HG02642 (cell line): Measurements from ENCODE around the gene STRADB.
"Not testable (repeated sequence)": the region's sequence is repeated elsewhere in the genome, so short reads cannot be mapped to it uniquely, and the experiment has no call there.

Experiments used
- ATAC-seq: cut with Tn5 transposase; IDR thresholded peaks from one replicate; pipeline ENCODE4 v1.9.1; 2021; ENCODE audit warnings: mild to moderate bottlenecking; ENCODE audit not compliant: unreplicated experiment, poor library complexity

STRADB gene

DNA sequence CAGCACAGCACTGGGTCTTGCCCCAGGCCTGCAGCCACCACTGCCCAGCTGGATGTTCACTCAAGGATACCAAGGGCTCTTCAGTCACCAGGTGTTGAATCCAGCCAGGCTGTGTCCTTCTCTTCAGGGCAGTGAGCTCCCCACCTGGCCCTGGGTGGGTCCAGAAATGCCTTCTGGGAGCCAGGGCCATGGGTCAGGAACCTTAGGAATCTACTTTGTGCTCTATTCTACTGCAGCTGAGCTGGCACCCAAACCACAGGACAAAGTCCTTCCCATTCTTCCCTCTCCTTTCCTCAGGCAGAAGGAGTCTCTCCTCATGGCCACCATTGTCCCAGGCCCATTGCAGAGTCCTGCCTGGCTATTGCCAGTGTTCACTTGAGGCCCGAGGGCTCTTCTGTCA, 13.0 kb downstream of the STRADB start:
- no peak for ATAC-seq

DNA sequence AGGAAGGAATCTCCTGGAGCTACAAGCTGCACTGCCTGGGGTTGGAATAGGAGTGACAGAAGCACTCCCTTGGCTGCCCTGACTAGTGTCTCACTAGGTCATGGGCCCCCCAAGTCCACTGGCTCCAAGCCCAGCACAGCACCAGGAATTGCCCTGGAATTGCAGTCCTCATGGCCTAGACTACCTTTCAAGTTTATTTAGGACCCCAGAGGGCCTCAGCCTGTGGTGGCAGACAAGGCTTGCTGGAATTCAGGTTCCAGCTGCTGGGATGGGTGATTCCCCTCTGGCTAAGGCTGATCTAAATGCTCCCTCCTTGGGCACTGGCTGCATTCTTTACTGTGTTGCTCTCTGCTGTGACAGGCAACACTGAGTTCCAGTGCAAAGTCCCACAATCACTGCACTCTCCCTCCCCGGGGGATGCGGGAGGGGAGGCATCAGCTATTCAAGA, 14.0 kb downstream of the STRADB start:
- no peak for ATAC-seq

DNA sequence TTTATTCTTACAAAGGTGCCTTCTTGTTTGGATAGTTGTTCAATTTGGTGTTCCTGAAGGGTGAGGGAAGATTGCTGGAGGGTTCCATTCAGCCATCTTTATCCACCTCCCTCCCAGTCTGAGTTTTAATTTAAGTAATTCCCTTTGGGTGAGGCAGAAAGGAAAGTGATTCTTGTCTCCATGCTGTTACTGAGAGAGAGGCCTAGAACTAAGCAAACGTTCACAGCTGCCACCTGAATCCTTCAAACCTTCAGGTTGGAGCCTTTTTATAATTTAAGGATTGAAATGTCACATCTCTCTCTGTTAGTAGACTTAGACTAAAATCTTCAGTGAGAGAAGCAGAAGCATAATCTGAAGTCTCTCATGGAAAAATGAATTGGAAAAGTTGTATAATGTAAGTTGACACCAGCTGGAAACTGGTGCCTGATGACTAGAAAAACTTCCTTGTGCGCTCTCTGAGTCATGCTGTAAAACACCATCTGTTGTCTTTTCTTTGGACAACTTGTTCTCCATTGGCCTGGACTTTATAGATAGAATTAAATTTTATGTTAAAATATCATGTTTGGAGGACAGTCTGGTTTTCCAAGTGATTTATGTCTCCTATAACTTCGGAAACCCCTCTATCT, 14.6 kb downstream of the STRADB start:
- no peak for ATAC-seq

DNA sequence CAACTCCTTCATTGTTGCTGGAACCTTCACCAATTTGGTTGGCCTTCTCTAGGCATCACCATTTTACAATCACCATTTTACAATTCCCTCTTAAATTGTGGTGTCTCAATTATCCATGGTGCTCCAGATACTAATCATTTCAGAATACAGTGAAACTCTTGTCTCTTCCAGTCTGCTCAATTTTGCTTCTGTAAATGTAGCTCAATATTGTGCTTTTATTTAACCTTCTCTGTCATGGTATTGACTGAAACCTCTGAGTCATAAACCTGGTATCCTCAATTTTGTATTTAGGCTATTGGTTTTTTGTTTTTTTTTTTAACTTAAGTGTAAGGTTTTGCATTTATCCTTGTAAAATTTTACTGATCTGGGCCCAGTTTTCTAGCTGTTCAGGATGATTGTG, 16.1 kb downstream of the STRADB start:
- no peak for ATAC-seq

DNA sequence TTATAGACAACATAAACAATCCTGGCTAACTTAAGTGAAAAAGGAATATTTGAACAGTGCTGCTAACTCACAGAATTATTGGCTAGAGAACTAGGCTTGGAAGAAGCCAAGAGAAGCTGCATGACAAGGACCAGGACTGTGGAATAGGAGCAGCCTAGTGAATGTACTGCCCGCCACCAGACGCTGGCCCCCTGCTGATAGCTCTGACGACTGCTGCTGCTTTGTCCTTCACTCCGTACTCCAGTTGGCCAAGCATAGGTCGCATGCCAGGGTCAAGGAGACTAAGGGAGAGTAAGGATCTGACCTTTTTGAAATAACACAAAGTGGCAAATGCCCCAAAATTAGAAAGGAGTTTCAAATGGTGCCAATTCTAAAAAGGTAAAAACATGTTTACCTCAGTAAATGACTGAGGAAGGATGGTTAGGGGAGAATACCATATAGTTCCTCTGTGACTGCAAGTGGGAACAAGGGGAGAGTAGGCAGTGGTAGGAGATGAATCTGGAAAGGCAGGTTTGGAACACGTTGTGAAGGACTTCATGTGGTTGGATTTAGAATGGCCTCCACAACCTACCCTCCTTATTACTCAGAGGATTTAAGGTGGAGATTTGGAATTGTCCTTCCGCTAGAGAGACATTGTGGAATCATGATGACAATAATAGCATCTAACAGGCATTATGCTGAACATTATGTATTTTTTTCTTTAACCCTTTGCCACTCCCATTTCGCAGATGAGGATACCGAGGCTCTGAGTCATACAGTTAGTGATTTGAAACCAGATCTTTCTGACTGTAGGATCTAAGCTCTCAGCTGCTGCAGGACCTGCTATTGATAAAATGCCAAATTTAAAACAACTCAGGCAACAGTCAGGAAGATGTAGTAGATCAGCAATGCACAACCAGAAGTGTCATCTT, 19.5 kb downstream of the STRADB start:
- ATAC-seq, result no peak

DNA sequence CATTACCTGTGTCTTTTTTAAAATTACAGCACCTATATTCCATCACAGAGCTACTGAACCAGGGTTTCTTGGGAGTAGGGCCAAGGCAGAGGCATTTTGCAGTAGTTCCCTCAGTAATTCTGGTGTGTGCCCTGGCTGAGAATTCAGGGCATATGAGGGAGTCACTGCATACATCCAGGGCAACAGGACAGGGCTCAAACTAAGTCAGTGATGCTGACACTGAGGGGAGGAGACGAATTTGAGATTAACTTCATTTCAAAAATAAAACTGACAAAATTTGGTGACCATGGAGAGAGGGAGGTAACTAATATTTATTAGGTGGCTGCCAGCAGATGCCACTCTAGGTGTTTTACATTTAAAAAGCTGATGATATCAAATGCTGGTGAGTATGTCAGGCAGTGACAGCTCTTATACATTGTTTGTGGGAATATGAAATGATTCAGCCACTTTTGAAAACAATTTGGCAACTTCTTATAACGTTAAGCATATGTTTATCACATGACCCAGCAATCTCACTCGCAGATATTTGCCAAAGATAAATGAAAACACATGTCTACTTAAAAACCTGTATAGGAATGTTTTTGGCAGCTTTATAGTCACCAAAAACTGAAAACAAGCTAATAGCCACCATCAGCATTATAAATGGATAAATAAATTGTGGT, 20.3 kb downstream of the STRADB start:
- ATAC-seq, result no peak

DNA sequence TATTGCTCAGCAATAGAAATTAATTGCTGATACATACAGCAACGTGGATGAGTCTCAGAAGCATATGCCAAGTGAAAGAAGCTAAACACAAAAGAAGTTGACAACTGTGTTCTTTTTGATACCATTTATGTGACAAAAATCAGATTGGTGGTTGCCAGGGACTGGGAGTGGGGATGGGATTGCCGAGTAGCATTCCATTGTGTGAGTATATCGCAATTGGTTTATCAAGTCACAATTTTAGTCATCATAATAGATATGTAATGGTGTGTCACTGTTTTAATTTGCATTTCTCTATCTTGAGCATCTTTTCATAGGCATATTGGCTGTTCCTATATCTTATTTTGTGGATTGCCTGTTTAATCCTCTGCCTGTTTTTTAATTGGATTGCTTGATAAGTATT, 20.9 kb downstream of the STRADB start:
- no peak for ATAC-seq

DNA sequence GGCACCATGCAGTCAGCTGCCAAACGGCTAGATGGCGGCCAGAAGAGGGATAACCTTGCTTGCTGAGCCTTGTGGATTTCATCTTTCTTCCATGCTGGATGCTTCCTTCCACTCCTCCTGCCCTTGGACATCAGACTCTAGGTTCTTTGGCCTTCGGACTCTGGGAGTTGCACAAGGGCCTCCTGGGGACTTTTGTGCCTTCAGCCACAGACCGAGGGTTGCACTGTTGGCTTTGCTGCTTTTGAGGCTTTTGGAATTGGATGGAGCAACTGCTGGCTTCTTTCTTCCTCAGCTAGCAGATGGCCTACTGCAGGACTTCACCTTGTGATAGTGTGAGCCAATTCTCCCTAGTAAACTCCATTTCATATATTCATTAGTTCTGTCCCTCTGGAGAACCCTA, 31.0 kb downstream of the STRADB start:
- no peak for ATAC-seq

DNA sequence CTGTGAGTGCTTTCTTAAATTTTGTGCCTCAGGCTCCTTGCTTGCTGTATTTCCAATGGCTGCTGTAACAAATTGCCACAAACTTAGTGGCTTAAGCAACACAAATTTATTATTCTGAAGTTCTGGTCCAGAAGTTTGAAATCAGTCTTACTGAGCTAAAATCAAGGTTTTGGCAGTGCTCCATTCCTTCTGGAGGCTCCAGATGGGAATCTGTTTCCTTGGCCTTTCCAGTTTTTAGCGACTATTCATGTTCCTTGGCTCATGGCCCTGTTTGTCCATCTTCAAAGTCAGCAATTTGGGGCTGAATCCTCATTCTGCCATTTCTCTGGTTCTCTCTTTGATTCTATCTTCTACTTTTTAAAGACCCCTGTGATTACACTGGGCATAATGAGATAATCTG, 31.8 kb downstream of the STRADB start:
- ATAC-seq, result no peak

DNA sequence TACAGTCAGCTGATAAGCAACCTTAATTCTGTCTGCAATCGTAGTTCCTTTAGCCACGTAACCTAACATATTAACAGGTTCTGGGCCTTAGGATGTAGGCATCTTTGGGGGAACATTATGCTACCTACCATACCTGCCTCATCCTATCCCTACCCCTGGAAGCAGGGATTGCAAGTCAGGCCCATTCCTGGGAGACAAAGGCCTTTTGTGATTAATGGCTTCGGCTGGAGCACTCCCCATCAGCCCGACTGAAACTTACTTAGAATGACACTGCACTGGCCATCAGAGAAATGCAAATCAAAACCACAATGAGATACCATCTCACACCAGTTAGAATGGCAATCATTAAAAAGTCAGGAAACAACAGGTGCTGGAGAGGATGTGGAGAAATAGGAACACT, 32.2 kb downstream of the STRADB start:
- not testable (repeated sequence) for ATAC-seq

DNA sequence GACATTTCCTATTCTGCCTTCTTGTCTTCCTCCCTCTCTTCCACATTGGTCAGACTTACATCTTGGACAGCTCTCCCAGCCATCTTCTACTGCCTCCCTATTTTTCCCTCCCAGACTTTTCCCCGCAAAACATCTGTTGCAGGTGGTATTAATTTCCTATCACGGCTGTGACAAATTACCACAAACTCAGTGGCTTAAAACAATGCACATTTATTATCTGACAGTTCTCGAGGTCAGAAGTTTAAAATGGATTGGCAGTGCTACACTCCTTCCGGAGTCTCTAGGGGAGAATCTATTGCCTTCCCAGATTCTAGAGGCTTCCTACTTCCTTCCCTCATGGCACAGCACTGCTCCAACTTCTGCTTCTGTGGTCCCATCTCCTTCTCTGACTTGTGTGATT, 33.3 kb downstream of the STRADB start:
- no peak for ATAC-seq

DNA sequence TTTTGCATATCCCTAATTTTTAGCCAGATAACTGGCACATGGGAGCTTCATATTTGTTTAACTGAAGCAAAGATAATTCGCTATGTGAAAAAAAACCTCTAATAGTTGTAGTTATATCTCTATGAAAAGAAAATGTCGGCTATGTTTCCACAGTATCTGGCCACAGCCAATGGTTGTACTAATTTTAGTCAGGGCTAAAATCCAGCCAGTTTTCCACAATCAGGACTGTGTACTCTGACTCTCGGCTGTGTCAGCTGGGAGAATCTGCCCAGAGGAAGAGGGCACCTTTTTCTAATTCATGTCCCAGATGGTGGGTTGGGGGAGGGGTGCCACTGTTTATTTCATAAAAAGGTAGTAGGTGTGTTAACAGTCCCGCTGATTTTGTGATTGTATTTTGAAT, 38.8 kb downstream of the STRADB start:
- ATAC-seq, result no peak

DNA sequence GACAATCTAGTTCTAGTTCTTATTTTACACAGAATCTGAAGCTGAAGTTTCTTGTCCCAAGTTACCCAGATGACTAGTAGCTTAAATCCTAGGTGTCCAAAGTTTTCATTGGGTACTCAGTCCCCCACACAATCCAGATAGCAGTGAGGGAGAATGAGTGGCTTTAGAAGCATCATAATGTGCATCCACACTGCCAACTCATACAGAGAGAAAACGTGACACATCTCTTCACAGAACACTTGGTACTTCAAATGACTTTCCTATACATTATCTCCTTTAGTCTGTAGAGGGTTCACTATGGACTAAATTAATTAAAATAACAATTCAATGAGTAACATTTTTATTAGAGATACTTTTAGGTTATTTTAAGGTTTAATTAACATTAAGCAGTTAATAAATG, 45.2 kb downstream of the STRADB start:
- ATAC-seq, result no peak

DNA sequence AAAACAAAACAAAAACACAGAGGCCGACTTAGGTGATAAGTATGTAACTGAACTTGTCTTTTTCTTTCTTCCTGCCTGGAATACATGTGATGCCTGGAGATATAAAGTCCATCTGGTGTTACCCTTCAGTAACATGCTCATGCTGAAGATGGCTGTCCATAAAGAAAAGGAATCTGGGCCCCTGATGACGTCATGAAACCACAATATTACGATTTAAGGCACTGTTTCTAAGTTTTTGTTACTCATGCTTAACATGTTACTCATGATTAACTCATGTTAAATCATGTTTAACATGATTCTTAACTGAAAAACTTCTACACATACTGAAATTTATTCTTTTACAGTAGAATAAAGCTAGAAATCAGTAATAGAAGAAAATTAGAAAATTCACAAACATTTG, 49.0 kb downstream of the STRADB start:
- no peak for ATAC-seq

DNA sequence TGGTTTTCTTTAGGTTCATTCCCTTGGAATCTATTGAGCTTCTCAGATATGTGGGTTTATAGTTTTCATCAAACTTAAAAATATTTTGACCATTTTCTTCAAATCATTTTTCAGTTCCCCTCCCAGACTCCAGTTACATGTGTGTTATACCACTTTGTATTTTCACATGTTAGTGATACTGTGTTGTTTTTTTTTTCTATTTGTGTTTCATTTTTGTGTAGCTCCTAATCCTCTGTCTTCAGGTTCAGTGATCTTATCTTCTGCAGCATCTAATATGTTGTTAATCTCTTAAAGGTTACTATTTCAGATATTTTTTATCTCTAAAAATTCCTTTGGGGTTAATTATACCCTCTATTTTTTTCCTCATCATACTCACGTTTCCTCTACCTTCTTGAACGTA, 51.2 kb downstream of the STRADB start:
- no peak for ATAC-seq

DNA sequence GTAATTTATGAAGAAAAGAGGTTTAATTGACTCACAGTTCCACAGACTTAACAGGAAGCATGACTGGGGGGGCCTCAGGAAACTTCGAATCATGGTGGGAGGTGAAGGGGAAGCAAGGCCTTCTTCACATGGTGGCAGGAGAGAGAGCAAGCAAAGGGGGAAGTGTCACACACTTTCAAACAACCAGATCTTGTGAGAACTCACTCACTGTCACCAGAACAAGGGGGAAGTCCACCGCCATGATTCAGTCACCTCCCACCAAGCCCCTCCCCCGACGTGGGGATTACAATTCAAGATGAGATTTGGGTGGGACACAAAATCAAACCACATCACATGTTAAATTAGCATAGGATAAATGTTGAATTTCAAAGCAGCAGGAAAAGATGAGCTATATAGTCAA, 56.2 kb downstream of the STRADB start:
- no peak for ATAC-seq

DNA sequence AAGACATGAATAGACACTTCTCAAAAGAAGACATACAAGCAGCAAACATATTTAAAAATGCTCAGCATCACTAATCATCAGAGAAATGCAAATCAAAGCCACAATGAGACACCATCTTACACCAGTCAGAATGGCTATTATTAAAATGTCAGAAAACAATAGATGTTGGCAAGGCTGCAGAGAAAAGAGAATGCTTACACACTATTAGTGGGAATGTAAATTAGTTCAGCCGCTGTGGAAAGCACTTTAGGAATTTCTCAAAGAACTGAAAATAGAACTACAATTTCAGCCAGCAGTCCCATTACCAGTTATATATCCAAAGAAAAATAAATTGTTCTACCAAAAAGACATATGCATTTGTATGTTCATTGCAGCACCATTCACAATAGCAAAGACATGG, 61.7 kb downstream of the STRADB start:
- ATAC-seq, result no peak

DNA sequence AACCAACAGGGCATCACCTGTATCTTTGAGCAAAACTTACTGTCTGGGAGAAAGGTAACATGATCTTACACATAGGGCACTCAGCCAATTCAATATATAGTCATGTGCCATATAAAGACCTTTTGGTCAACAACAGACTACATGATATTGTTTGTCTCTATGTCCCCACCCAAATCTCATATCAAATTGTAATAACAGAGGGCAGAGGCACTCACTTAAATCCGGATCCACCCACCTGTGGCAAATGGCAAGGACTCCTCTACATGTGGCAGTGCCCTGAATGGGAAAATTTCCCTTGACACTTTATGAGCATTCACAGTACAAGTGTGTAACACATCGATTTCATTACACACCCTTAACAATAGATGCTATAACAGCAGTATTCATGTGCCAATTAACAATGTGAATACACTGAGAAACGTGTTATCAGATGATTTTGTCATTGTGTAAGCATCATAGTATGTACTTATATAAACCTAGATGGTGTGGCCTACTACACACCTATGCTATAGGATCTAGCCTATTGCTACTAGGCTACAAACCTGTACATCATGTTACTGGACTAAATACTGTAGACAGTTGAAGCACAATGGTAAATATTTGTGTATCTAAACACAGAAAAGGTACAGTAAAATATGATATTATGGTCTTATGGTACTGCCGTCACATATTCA, 64.2 kb downstream of the STRADB start:
- no peak for ATAC-seq

DNA sequence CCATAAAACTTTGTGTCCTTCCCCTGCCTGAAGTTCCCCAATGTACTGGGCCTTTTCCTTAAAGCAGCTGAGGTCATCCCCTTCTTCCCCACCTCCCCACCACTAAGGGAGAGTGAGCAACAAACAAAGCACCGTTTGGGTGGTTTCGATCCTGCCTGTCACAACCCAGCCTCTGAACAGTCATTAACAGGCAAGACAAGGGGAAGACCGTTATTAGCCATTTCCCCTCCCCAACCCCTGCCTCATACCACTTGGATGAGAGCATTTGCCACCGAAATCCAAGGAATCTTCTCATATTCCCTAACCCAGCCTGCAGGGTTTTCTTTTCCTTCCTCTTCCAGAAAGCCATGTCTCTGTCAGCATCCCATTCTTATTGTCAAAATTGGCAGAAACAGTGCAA, 65.6 kb downstream of the STRADB start:
- ATAC-seq, result no peak

DNA sequence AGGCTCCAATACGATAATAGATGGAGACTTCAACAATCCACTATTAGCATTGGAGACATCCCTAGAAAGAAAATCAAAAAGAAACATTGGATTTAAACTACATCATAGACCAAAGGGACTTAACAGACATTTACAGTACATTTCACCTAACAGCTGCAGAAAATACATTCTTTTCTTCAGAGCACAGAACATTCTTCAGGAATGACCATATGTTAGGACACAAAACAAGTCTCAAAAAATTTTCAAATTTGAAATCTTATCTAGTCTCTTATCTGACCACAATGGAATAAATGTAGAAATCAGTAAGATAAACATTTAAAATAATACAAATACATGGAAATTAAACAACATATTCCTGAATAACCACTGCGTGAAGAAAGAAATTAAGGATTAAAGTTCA, 68.7 kb downstream of the STRADB start:
- no peak for ATAC-seq

DNA sequence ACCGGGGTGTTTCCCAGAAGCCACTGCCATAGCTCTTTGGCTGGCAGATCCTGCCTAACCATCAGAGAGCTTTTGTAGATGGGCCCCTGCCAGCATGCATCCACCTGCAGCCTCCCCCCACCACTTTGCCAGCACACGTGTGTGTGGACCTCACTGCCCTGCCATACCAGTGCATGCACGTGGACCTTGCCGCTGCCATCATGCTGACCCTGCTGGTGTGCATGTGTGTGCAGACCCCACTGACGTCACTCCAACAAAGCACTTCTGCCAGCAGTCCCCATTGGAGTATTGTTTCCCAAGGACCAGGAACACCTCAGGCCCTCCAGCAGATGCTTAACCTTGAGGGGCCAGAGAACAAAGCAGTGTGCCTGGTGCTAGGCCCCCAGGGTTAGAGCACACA, 71.4 kb downstream of the STRADB start:
- no peak for ATAC-seq
